NCI-H748 (cell line): ENCODE data around the gene FOXF1.

ENCODE experiments used
- DNase-seq: peaks from one replicate; lab custom pipeline; 2025; ENCODE audit not compliant: unreplicated experiment; lab: John Stamatoyannopoulos, UW

FOXF1 gene

DNA sequence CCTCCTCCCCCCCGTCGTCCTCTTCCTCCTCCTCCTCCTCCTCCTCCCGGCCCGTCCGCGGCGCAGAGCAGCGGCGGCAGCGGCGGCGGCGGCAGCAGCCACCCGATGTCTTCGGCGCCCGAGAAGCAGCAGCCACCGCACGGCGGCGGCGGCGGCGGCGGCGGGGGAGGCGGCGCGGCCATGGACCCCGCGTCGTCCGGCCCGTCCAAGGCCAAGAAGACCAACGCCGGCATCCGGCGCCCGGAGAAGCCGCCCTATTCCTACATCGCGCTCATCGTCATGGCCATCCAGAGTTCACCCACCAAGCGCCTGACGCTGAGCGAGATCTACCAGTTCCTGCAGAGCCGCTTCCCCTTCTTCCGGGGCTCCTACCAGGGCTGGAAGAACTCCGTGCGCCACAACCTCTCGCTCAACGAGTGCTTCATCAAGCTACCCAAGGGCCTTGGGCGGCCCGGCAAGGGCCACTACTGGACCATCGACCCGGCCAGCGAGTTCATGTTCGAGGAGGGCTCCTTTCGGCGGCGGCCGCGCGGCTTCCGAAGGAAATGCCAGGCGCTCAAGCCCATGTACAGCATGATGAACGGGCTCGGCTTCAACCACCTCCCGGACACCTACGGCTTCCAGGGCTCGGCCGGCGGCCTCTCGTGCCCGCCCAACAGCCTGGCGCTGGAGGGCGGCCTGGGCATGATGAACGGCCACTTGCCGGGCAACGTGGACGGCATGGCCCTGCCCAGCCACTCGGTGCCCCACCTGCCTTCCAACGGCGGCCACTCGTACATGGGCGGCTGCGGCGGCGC is at the start of gene FOXF1:
TSS of gene FOXF1 (plus strand) at position 63 of the 797 bp plus-strand sequence. CDS start at position 106, 43 bp downstream.
- DNase-seq, result peak; percentile 42

DNA sequence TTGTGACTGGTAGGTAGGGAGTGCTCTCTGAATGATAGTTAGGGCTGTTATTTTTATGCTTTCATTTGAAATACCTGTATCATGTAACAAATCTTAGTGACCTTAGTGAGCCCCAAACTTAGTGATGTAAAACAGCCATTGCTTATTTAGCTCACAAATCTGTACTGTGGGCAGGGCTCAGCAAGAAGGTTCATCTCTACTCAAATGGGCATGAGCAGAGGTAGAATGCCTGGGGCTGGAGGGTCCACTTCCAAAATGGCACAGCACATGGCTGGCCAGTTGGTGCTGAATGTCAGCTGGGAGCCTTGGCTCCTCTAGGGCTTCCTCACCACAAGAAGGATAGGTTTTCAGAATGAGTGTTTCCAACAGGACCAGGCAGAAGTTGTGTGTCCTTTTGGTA is 49.3 kb upstream of the FOXF1 start:
- DNase-seq, result no peak

DNA sequence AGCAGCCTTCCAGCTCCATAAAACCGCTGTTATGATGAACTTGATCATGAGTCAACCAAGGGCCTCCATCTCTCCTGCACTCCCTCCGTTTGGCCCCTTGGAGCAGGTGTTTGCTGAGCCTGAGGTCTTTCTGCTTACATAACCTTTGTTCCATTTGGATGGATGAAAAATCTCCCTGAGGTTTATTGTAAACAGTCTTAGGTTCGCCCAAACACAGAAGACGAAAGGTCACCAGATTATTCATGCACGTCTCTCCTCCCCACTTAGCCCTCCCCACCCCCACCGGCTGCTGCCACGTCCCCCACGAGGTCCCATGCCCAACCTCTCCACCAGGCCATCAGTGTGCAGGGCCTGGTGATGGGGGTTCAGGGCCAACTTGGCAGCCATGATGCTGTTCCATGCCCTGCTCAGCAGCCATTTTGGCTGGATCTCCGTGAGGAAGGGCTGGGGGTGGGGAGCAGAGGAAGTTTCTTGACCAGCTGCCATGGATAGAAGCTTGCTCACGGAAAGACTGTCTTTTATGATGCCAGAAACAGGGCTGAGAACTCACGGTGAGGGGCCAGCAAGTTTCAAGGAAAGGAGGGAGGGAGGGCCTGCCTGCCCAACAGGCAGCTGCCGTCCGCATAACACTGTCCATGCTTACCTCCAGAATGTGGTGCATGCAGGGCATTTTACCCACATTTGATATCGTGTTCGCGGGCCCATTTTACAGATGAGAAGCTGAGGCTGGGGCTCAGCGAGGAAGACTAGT is 47.8 kb upstream of the FOXF1 start:
- no peak for DNase-seq

DNA sequence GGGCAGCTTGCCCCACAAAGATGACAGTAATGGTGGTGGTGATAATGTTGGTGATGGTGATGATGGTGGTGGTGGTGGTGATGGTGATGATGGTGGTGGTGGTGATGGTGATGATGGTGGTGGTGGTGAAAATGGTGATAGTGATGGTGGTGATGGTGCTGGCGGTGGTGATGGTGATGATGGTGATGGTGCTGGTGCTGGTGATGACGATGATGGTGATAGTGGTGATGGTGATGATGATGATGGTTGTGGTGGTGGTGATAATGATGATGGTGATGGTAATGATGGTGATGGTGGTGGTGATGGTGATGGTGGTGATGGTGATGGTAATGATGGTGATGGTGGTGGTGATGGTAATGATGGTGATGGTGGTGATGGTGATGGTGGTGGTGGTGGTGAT is 46.3 kb upstream of the FOXF1 start:
- no peak for DNase-seq

DNA sequence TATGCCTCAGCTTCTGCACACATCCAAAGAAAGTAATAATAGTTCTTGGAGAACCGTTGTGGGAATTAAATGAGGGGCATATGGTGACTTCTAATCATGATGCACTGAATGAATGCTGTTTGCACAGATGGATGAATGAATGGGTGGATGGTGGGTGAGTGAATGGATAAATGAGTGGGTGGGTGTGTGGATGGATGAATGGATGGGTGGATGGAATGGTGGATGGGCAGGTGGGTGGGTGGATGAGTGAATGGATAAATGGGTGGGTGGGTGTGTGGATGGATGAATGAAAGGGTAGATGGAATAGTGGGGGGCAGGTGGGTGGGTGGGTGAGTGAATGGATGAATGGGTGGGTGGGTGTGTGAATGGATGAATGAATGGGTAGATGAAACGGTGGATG is 44.9 kb upstream of the FOXF1 start:
- DNase-seq, result no peak

DNA sequence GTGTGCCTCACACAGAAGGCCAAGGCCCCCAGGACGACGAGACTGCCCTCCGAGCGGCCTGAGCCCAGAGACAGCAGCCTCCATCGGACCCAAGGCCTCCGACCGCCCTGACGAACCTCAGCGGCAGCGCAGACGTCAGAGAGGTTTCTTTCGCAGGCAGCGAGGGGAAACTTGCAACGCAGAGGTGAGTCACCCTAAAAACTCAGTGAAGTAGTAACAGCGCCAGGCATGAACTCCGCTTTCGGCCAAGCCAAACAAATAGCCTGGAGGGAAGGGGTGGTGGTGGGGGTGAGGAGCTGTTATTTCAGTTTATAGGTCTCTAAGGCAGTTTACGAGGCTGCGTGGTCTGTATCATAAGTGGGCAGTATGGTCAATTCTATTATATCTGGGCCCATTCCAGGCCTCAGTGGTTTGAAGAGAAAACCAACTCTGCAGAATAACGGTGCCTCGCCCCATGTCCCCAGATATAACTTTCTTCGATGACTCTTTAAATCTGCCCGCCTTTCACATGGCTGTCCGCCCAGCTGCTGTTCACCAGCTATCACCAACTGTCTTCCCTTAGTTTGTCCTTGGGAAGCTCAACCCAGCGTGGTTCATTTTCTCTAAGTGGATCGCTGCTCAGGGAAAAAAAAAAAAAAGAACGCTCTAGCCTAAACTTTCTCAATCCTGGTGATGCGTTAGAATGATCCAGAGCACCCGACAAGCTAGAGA is 43.5 kb upstream of the FOXF1 start:
- DNase-seq, result no peak

DNA sequence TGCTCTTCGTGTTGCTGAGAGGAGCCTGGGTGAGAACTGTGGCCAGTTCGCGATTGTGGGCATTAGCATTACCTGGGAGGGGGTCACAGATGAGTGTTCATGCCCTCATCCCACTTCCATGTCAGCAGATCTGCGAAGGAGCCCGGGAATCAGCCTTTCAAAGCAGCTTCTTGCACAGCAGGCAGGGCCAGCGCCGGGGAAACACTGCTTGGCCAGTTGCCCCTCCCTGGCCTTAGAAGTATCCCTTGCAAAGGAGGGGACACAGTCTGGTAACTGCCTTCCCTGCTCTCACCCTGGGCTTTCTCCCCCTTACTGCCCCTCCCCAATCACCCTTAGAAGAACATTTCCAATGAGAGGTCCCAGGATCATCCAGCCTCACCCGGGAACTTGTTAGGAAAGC is 42.8 kb upstream of the FOXF1 start:
- DNase-seq, result no peak

DNA sequence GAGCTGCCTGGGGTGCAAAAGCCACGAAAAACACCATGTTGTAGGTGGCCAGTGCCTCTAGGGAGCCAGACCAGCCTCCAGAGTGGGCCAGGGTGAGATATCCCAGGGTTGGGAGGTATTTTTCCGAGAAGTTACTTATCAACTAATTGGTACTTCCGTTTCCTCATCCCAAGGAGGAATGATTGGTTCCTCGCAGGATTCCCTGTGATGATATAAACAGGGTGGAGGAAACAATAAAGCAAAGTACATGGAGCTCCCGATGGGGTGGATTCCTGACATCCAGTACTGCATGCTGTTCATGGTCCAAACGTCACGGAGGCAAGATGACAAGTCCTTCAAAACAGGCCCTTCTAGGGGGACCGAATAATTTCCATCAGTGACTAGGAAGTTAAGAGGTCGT is 39.4 kb upstream of the FOXF1 start:
- DNase-seq, result no peak

DNA sequence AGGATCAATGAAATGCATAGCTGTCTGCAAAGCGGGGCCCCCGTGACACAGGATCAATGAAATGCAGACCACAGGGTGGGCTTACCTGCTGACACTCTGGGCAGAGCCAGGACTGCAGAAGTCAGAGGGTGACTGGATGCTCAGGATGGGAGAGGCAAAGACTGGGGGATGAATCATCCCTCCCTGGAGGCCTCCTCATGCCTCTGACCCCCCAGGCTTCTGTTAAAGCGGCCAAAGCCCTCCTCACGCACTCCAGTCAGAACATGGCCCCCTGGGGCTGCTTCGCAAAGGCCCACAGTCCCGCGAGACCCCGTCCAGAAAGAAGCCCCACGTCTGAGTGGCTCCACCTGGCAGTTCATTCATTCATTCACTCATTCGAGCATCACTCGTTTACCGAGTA is 38.4 kb upstream of the FOXF1 start:
- no peak for DNase-seq

DNA sequence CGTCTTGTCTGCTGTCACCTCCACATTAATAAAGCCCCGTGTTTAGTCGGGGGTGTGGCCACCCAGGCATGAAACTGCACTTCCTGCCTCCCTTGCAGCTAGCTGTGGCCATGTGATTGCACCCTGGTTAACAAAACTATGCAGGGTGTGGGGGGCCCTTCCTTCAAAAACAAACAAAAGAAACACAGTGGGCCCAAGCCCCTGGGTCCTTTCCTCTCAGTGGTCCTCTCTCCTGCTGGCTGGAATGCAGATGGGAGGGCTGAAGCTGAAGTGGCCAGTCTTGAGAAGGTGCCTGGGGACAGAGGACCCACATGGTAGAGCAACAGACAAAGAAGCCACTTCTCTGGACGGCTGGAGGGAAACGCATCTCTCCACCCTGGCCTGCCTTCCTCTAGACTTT is 38.0 kb upstream of the FOXF1 start:
- no peak for DNase-seq

DNA sequence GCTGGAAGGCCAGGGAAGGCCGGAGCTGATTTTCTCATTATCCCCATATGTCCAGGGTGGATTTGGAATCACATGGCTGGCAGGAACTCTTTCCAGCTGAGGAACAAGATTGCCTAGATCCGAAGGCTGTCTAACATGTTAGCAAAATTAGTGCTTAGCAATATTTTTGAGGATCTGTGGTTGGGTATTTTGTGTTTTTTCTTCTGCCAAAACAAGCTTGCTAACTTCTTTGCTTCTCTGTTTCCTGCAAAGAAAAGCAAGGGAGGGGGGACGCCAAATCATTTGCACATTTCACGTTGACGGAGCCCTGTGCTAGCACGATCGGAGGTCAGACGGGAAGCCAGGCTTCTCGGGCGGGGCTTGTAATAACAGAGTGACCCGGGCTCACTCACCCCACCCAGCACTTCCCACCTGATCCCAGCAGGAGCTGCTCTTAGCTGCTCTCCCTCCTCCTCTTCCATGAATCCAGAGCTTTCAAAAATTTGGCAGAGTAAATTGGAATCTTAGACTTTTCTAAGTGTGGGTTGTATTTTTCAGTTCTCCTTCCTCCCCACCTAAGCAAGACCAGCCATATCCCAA is 33.3 kb upstream of the FOXF1 start:
- no peak for DNase-seq

DNA sequence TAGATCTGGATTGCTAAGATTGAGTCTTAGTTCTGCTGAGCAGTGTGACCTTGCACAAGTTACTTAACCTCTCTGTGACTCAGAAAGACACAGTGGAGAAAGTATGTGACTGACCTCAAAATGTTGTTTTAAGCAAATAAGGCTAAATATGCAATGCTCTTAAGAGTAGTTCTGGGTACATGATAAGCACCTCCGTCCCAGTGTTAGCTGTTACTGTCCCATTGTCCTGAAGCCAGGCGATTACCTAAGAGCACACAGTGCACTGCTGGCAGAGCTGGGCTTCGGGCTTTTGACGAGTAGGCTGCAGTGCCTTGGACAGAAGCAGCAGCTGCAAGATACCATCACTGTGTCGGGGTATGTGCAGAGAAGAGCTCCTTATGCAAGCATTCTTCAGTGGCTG is 32.7 kb upstream of the FOXF1 start:
- no peak for DNase-seq

DNA sequence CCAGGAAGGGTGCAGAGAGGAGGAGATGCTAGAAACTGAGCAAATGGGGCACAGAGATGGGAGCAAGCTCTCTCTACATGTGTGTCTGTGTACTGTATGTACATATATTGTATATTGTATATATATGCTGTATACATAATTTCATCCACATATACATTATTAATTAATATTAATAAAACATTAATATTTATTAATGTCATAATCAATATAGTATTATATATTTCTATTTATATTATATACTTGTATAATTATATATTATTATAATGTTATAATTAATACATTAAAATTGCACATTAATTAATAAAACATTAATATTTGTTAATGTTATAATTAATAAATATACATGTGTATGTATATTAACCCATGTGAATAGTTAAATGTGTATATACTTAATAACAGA is 31.5 kb upstream of the FOXF1 start:
- no peak for DNase-seq

DNA sequence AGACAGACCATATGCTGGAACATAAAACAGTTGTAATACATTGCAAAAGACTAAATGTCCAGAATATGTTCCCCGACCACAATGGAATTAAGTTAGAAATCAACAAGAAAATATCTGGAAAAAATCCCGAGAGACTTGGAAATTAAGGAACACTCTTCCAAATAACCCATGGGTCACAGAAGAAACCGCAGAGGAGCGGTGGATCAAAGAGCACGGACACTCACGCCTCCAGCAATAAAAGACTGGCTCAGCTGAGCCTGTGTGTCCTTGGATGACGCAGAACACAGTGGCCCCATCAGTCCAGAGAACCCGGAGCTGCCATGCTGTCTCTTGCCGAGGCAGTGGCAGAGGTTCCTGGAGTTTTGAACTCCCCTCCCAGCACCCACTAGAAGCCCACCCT is 30.9 kb upstream of the FOXF1 start:
- DNase-seq, result no peak

DNA sequence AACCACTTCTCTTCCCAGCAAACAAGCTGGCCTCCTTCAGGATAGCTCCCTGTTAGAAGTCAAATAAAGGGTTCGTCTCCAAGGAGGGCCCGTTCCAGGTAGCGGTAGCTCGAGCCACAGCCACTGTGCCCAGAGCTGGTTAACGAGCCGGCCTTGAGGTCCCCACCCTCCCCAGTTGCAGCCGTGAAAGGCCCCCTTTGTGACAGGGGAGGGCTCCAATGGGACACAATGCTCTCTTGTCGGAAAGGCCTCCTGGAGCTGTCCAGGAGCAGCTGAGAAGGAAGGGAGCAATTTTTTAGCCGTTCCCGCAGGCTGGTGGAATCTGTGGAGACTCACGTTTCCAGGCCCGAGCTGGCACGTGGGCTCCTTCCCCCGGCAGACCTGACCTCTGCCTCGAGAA is 29.9 kb upstream of the FOXF1 start:
- no peak for DNase-seq

DNA sequence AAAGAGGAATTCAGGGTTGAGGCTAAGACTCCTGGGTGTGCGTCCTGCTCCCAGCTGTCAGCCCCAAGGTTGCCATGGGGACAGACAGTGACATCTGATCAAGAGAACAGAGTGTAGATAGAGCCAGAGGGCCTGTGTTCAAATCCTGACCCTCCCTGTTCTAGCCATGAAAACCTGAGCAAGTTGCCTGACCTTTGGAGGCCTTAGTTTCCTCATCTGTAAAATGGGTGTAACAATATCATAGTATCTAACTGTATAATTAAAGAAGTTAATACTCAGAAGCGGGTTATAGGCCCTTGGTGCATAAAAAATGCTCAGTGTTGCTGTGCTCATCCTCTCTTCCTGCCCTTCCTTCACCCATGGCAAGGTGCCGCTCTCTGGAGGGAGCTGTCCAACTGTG is 28.7 kb upstream of the FOXF1 start:
- DNase-seq, result no peak

DNA sequence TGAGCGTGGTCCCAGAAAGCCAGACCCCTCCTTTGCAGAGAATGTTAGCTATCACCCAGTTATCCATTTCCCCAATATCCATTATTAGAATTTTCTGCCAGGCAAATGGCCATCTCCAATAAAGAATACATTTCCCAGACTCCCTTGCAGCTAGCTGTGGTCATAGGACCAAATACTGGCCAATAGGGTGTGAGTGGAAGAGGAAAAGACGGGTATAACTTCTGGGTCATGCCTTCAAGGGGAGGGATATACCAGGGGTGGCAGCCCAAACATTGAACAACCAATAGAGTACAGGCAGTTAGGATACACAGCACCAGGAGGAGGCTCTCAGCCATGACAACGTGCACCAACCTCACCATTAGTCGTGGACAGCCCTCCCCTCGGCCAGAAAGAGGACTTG is 26.1 kb upstream of the FOXF1 start:
- no peak for DNase-seq

DNA sequence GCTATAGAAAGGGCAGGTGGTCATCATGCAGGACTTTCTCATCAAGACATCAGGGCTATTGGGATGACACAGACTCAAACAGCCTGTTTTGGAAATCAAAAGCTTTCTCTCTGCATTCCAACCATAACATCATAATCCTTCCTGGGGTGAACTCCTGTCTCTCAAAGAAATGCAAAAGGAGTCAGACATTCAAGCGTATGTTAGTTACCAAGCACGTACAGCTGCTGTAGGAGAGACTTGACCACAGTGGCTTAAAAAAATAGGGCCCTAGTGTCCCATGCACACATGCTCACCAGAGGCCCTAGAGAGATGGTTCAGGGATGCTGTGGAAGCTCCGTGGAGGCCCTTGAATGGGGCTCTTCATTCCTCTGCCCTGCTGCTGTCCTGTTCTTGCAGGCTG is 24.6 kb upstream of the FOXF1 start:
- DNase-seq, result no peak

DNA sequence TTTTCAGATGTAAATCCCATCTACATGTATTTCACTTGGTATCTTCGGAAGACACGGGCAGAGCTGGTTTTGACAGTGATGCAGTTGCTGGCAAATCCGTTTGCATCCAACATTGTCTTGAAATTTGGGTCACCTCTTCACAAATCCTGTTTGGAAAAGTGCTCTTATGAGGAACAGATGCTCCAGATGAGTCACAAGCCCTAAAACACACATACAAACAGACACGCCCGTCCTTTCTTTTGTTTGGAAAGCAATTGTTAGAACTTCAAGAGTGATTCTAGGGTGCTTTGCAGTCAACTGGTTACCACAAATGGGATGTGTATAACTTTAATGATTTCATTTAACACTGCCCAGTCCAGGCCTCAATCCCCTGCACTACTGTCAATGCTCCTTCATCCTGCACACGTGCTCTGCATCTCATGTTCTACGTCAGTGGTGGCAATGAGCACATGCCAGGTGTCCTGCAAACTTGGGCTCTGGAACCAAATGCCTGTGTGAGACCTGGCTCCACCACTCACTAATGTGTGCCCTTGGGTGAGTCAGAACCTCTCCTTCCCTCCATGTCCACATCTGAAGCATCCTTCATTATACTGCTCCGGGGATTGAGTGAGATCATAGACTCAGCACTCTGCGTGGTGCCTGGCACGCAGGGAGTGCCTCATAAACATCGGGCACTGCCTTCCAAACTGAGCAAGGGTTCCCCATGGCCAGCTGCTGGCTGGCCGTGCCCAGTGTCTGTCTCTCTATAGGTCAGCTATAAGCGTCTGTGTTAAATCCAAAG is 19.3 kb upstream of the FOXF1 start:
- no peak for DNase-seq

DNA sequence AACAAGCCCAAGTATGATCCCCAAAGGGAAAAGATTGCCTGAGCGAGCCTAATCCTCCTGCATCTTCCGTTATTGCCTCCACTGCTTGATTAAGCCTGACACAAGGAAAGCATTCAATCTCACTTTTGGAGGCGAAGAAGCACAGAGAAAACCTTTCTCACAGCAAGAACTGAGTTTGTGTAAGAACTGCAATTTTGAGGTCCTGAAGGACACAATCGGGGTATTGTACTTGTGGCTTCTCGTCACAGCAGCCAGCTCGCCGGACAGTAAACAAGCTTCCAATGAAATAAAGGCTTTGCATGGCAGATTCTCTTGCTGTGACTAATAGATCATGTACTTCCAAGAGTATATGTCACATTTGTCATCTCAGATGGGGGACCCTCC is 18.7 kb upstream of the FOXF1 start:
- no peak for DNase-seq
